Measurements from ENCODE around the gene HES2. TPM values are rescaled to one million over a fixed set of nuclear protein-coding genes. Genes with fewer than 3 reads are reported as not detected.

Gene HES2
- total and polyA plus RNA-seq, 9 of the 15 experiments (the other 6 are each of a cell fraction or from before 2014, with no cell fraction given): 0.05 to 0.18 (median 0.07) TPM; not detected in 4

GRCh38 chr1:6424619-6425593 lies 5.2 kb upstream of the HES2 start, which contains the start of gene ESPN (continued):
- no peak for TF ChIP-seq ZBTB40 (IDR thresholded peaks at IDR 0.05)
- no peak for TF ChIP-seq ZBTB40 (CRISPR knock-in tag; IDR thresholded peaks at IDR 0.05)
- TF ChIP-seq ZNF354B (CRISPR knock-in tag; IDR thresholded peaks at IDR 0.05): no peak
- peak; percentile 54; the same call in 1 of the 2 replicates for TF ChIP-seq ZNF282 (CRISPR knock-in tag; IDR thresholded peaks at IDR 0.05)
- TF ChIP-seq CUX1 (CRISPR knock-in tag; IDR thresholded peaks at IDR 0.05): no peak
- TF ChIP-seq NRF1 (conservative IDR thresholded peaks at IDR 0.05 in 1 of 2, IDR thresholded peaks at IDR 0.05 in 1 of 2): no peak; a peak in 1 of 4 replicates
- TF ChIP-seq ZNF277 (CRISPR knock-in tag; IDR thresholded peaks at IDR 0.05; ENCODE audit: borderline replicate concordance): no peak

Measured in K562 (cell line).